ENCODE data around the gene ARRDC4. TPM values are rescaled to one million over a fixed set of nuclear protein-coding genes. Genes with fewer than 3 reads are reported as not detected.
A peak's percentile ranks its signal among the peaks of the same experiment; 100 is the strongest.

Gene ARRDC4
- total RNA-seq, 1 experiment from 2014 or later: 7.1 TPM

GRCh38 chr15:97976766-97977503, 16.4 kb downstream of the ARRDC4 start:
- peak; percentile 67 for DNase-seq
- no peaks in the 10 kb centered on the region for H3F3A ChIP-seq (ENCODE audit: low read length, unreplicated experiment)
- H3K4me3 ChIP-seq (ENCODE audit: low read length): peak overlapping the region; percentile 40; the same call in 1 of the 2 replicates
- H3K9ac ChIP-seq (ENCODE audit: low read length): no peak overlapping the region
- ChIA-PET POLR2A (ENCODE audit: unreplicated experiment) (no interaction called here), CTCF (no interaction called here)
- peak overlapping the region; percentile 71 for H3K4me2 ChIP-seq (ENCODE audit: low read length)
- no peaks in the 10 kb centered on the region for H4K20me1 ChIP-seq (ENCODE audit: low read length)
- no peaks in the 10 kb centered on the region for H3K9me3 ChIP-seq (ENCODE audit: low read length)
- peak; percentile 38 for ATAC-seq
- H2AFZ ChIP-seq (ENCODE audit: low read length): no peak overlapping the region
- H3K27ac ChIP-seq (ENCODE audit: low read length): peak overlapping the region; percentile 18
- peaks cover 15% of the 10 kb centered on the region for H3K4me1 ChIP-seq (ENCODE audit: insufficient read depth, low read length)
- intact Hi-C loops (cut with micrococcal nuclease): no loop called here
- no peaks in the 10 kb centered on the region for H3K79me2 ChIP-seq (ENCODE audit: low read length)
- no peaks in the 10 kb centered on the region for H3K9me2 ChIP-seq (replicated peaks; ENCODE audit: low read length)
- TF ChIP-seq EZH2phosphoT487 (IDR thresholded peaks at IDR 0.05; ENCODE audit: borderline replicate concordance, low read length): no peak
- H3K36me3 ChIP-seq (ENCODE audit: low read depth, low read length): peaks cover 7% of the 10 kb centered on the region; the same call in 1 of the 2 replicates
- H3K27me3 ChIP-seq (ENCODE audit: low read length): no peaks in the 10 kb centered on the region
- BruUV-seq (replicated peaks): no TSS peak

DNA sequence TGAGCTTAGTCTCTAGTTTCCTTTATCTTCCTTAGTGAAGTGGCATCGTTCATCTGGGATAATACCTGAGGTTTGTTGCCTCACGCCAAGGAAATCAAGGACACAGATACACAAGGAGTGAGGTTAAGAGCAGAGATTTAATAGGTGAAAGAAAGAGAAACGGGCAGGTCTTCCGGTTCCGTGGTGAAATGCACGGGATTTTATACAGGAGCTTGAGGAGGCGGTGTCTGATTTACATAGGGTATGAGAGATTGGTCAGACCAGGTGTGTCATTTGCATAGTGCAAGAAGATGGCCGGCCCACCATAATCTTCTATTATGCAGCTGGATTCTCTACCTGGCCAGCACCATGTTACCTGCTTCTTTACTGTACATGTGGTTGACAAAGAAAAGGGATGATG, 17.2 kb downstream of the ARRDC4 start:
- peak overlapping the region; percentile 71 for H3K4me2 ChIP-seq (ENCODE audit: low read length)
- peaks cover under 1% of the 10 kb centered on the region; the same call in 1 of the 2 replicates for H3K36me3 ChIP-seq (ENCODE audit: low read depth, low read length)
- CTCF ChIA-PET: no interaction called here
- no peaks in the 10 kb centered on the region for H3K9me2 ChIP-seq (replicated peaks; ENCODE audit: low read length)
- no peak overlapping the region for H2AFZ ChIP-seq (ENCODE audit: low read length)
- no peaks in the 10 kb centered on the region for H3K79me2 ChIP-seq (ENCODE audit: low read length)
- no peaks in the 10 kb centered on the region for H3K9me3 ChIP-seq (ENCODE audit: low read length)
- peak overlapping the region; percentile 40; the same call in 1 of the 2 replicates for H3K4me3 ChIP-seq (ENCODE audit: low read length)
- intact Hi-C loops (cut with micrococcal nuclease): no loop called here
- BruUV-seq (replicated peaks): no TSS peak
- peaks cover 15% of the 10 kb centered on the region for H3K4me1 ChIP-seq (ENCODE audit: insufficient read depth, low read length)
- ATAC-seq: peak; percentile 24; the same call in 1 of the 2 replicates
- TF ChIP-seq EZH2phosphoT487 (IDR thresholded peaks at IDR 0.05; ENCODE audit: borderline replicate concordance, low read length): no peak
- TF ChIP-seq, protein P1, sequence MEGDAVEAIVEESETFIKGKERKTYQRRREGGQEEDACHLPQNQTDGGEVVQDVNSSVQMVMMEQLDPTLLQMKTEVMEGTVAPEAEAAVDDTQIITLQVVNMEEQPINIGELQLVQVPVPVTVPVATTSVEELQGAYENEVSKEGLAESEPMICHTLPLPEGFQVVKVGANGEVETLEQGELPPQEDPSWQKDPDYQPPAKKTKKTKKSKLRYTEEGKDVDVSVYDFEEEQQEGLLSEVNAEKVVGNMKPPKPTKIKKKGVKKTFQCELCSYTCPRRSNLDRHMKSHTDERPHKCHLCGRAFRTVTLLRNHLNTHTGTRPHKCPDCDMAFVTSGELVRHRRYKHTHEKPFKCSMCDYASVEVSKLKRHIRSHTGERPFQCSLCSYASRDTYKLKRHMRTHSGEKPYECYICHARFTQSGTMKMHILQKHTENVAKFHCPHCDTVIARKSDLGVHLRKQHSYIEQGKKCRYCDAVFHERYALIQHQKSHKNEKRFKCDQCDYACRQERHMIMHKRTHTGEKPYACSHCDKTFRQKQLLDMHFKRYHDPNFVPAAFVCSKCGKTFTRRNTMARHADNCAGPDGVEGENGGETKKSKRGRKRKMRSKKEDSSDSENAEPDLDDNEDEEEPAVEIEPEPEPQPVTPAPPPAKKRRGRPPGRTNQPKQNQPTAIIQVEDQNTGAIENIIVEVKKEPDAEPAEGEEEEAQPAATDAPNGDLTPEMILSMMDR (conservative IDR thresholded peaks at IDR 0.05; ENCODE audit: low read depth, low read length): no peak
- TF ChIP-seq EZH2 (IDR thresholded peaks at IDR 0.05; ENCODE audit: low read length, unreplicated experiment): no peak
- POLR2A ChIA-PET (ENCODE audit: unreplicated experiment): no interaction called here
- H4K20me1 ChIP-seq (ENCODE audit: low read length): no peaks in the 10 kb centered on the region
- no peaks in the 10 kb centered on the region for H3K27me3 ChIP-seq (ENCODE audit: low read length)
- no peaks in the 10 kb centered on the region for H3F3A ChIP-seq (ENCODE audit: low read length, unreplicated experiment)
- peak overlapping the region; percentile 18 for H3K27ac ChIP-seq (ENCODE audit: low read length)
- DNase-seq: peak; percentile 46
- H3K9ac ChIP-seq (ENCODE audit: low read length): no peak overlapping the region

- Histone ChIP-seq H3K36me3 (ENCODE audit: low read depth, low read length) (no peaks in the 10 kb centered on the region), H3K9me2 (replicated peaks; ENCODE audit: low read length) (no peaks in the 10 kb centered on the region), H3K4me3 (ENCODE audit: low read length) (no peak overlapping the region), H3F3A (ENCODE audit: low read length, unreplicated experiment) (no peaks in the 10 kb centered on the region), H4K20me1 (ENCODE audit: low read length) (no peaks in the 10 kb centered on the region), H3K4me2 (ENCODE audit: low read length) (no peak overlapping the region), H2AFZ (ENCODE audit: low read length) (no peak overlapping the region), H3K9me3 (ENCODE audit: low read length) (no peaks in the 10 kb centered on the region), H3K79me2 (ENCODE audit: low read length) (no peaks in the 10 kb centered on the region), H3K27ac (ENCODE audit: low read length) (no peak overlapping the region), H3K4me1 (ENCODE audit: insufficient read depth, low read length) (peaks cover 15% of the 10 kb centered on the region), H3K9ac (ENCODE audit: low read length) (no peak overlapping the region), H3K27me3 (ENCODE audit: low read length) (no peaks in the 10 kb centered on the region)
- DNase-seq: no peak
- intact Hi-C loops (cut with micrococcal nuclease): no loop called here
- ChIA-PET POLR2A (ENCODE audit: unreplicated experiment) (no interaction called here), CTCF (no interaction called here)
- no peak for TF ChIP-seq EZH2phosphoT487 (IDR thresholded peaks at IDR 0.05; ENCODE audit: borderline replicate concordance, low read length)
- TF ChIP-seq, protein P1 (conservative IDR thresholded peaks at IDR 0.05; ENCODE audit: low read depth, low read length): no peak
- no peak for TF ChIP-seq EZH2 (IDR thresholded peaks at IDR 0.05; ENCODE audit: low read length, unreplicated experiment)
- no TSS peak for BruUV-seq (replicated peaks)
- no peak for ATAC-seq
Measured at GRCh38 chr15:97978401-97979139, 18.1 kb downstream of the ARRDC4 start.
